Measurements from ENCODE around the gene RMND5A.

- TF ChIP-seq CTCF (IDR thresholded peaks at IDR 0.05) (no peak), YY1 (IDR thresholded peaks at IDR 0.05; ENCODE audit: low read depth) (no peak), NRF1 (IDR thresholded peaks at IDR 0.05; ENCODE audit: low read depth, low read length) (no peak)
Measured at GRCh38 chr2:86671337-86671981, 48.6 kb upstream of the RMND5A start.
